ENCODE measurements around the gene USP21. TPM values are rescaled to one million over a fixed set of nuclear protein-coding genes. Genes with fewer than 3 reads are reported as not detected.
A peak's percentile ranks its signal among the peaks of the same experiment; 100 is the strongest.

Gene USP21
- total and polyA plus RNA-seq, 9 of the 15 experiments (the other 6 are each of a cell fraction or from before 2014, with no cell fraction given) = 4.9 to 52.4 (median 21.6) TPM

GRCh38 chr1:161132410-161133219 is 26.7 kb upstream of the USP21 start, which contains the start of gene DEDD (continued):
- TF ChIP-seq ZNF445 (CRISPR knock-in tag; IDR thresholded peaks at IDR 0.05; ENCODE audit: low read depth) (no peak), KAT2B (IDR thresholded peaks at IDR 0.05; ENCODE audit: low read depth, low read length) (no peak), CTCF (IDR thresholded peaks at IDR 0.05 in 2 of 3, conservative IDR thresholded peaks at IDR 0.05 in 1 of 3; ENCODE audit: insufficient read depth in 2 of 3, low read depth in 1 of 3, low read length in 3 of 3) (peak in 2 of 3 experiments; percentile 21 to 28; a peak in 1 of 6 replicates), EP300 (IDR thresholded peaks at IDR 0.05; ENCODE audit: low read length) (no peak), ZSCAN29 (IDR thresholded peaks at IDR 0.05) (peak; percentile 72; the same call in 1 of the 2 replicates), HEY1 (CRISPR knock-in tag; IDR thresholded peaks at IDR 0.05; ENCODE audit: borderline replicate concordance) (no peak), POLR3G (IDR thresholded peaks at IDR 0.05; ENCODE audit: extremely low read depth, insufficient read length, insufficient replicate concordance) (no peak), ZFP91 (CRISPR knock-in tag; IDR thresholded peaks at IDR 0.05) (no peak), KLF13 (tag; IDR thresholded peaks at IDR 0.05; ENCODE audit: borderline replicate concordance, low read depth) (0 out of 2 replicates have a peak, but pooled peaks have one; percentile 20), TSC22D4 (tag; IDR thresholded peaks at IDR 0.05) (no peak), RAD21 (CRISPR knock-in tag; conservative IDR thresholded peaks at IDR 0.05 in 1 of 2, IDR thresholded peaks at IDR 0.05 in 1 of 2) (no peak), BRD9 (IDR thresholded peaks at IDR 0.05; ENCODE audit: low read depth, partially characterized antibody) (peak; percentile 80), ZNF778 (CRISPR knock-in tag; IDR thresholded peaks at IDR 0.05) (no peak), MCM7 (IDR thresholded peaks at IDR 0.05) (no peak), PCBP1 (IDR thresholded peaks at IDR 0.05; ENCODE audit: low read depth, low read length, poor library complexity, severe bottlenecking) (peak; percentile 81), JUN (IDR thresholded peaks at IDR 0.05; ENCODE audit: borderline replicate concordance, low read depth, low read length) (no peak), JUN (CRISPR knock-in tag; IDR thresholded peaks at IDR 0.05; ENCODE audit: borderline replicate concordance) (peak; percentile 56; the same call in 1 of the 2 replicates), HDAC2 (IDR thresholded peaks at IDR 0.05) (0 out of 2 replicates have a peak, but pooled peaks have one; percentile 23), TFAM (CRISPR knock-in tag; conservative IDR thresholded peaks at IDR 0.05) (no peak), GTF2A2 (tag; IDR thresholded peaks at IDR 0.05) (no peak), SMAD3 (CRISPR knock-in tag; conservative IDR thresholded peaks at IDR 0.05) (no peak), RNF2 (IDR thresholded peaks at IDR 0.05) (no peak), ZNF740 (CRISPR knock-in tag; IDR thresholded peaks at IDR 0.05) (no peak), ZNF740 (tag; IDR thresholded peaks at IDR 0.05) (peak in 1 of 2 experiments; percentile 15; a peak in 1 of 4 replicates), FOS (IDR thresholded peaks at IDR 0.05; ENCODE audit: extremely low read depth, insufficient read length) (no peak), MCM3 (IDR thresholded peaks at IDR 0.05) (no peak)
